ENCODE data around the gene SEMA3C.
A peak's percentile ranks its signal among the peaks of the same experiment; 100 is the strongest.

Gene SEMA3C

GRCh38 chr7:80773787-80774508 is 144.9 kb downstream of the SEMA3C start:
- no peak for DNase-seq

DNA sequence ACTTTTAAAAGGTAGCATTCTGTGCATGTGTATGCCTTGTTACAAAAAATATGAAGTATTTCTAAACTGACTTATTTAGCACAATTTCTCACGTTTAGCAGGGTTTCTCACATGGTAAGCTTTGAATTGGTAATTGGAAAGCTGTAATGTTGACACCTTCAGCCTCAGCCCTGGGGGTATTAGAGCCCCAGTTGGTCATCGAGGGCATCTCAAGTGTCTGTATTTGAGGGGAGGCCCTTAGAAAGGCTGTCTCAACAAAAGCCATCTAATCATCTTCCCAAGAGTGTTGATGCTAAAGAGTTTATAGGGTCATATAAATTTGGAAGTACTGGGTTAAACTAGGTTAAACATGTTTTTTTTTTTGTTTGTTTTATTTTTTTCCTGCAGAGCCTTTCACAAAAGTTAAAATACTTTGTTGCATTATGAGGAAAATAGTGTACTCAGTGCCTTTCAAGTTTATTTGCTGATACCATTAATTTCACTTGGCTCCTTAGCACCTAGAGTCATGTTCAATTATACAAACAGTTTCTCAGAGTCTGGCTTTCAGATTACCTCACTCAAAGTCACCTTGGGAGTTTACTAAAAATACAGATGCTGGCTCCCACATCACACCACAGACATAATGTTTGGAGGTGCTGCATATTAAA is 146.4 kb downstream of the SEMA3C start:
- DNase-seq = no peak

DNA sequence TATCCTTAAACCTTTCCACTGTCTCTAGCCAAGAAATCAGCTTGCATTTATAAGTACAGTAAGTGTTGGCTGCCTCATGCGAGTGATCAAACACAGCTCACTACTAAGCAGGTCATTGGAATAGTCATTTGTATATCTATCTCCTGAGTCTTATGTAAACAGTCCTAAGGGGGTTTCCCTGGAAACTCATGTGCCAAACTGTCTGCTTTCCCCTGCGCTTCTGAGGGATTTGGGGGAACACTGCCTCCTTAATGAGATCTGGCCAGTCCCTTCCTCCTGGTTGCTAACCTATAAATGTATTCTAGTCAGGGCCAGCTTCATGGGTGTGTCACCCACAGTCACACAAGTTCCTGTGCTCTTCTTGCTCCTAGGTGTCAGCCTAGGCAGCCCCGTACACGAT is 147.3 kb downstream of the SEMA3C start:
- DNase-seq = no peak

- no peak for DNase-seq
Observed at GRCh38 chr7:80770675-80771081, 148.2 kb downstream of the SEMA3C start.

- no peak for DNase-seq
Observed at GRCh38 chr7:80770061-80770460, 148.8 kb downstream of the SEMA3C start.

DNA sequence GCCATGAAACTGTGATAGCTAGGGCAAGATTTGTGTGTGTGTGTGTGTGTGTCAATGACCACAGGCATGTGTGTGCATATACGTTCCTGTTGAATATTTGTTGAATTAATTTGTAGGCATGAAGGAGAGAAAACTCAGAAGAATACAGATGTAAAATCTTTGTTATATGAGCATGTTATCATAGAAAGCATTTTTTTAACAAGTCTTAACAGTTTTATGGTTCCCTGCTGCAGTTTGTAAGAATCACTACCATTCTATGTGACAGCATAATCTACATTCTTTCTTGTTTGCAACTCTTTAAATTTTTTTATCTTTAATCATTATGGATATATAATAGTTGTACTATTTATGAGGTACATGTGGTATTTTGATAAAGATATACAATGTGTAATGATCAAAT is 150.1 kb downstream of the SEMA3C start:
- DNase-seq = no peak

DNA sequence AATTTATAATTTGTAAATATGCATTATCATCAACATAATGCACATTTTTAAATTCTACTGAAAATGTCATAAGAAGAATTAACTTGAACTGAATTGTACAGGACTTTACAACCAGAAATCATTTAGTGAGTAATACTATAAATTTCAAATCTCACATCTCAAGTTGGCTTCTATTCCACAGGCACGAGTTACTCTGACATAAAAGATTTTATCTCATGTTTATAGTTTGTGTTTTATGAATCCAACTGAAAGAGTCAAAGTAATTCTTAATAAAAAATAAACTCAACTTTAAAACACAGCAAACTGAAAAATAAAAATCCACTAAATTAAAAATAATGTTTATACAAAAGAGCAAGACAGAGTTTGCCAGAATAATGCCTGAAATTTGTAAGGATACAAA is 151.2 kb downstream of the SEMA3C start:
- DNase-seq = no peak

GRCh38 chr7:80766724-80767123 is 152.1 kb downstream of the SEMA3C start:
- no peak for DNase-seq

- DNase-seq = no peak
Observed at GRCh38 chr7:80764132-80764531, 154.7 kb downstream of the SEMA3C start.

GRCh38 chr7:80763704-80764103 is 155.1 kb downstream of the SEMA3C start:
- DNase-seq = no peak

DNA sequence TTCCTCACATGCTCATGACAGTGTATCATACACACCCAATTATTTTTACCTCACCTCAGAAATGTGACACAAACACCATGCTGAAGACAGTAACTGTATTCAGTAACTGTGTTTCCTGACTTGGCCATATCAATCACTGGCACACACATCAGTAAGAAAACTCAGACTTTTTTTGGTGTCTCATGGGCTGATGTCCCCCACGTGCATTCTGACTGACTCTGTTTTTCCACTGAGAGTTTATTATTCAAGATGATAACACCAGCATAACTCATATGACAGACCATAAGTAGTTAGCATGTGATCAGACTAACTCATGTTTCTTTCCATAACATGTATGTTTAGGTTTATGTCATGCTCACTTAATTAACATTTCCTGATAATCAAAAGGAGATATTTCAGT is 155.6 kb downstream of the SEMA3C start:
- DNase-seq = no peak

DNA sequence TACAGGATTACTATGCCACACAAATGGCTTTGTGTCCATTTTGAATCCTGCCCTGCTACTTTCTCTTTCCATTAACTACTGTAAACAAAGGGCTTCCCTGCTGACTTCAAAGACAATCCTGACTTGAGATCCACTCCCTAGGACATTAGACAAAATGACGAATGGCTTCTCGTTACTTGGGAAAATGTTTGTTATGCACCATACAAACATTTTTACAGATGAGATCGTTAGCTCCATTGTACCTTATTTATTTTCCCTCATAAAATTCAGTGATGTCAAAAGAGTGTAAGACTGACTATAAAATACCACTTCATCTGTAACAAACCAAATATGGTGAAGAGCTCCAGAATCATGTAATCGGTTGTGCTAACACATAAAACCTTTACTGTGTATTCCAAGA is 158.6 kb downstream of the SEMA3C start:
- peak; percentile 57 to 67 for DNase-seq

DNA sequence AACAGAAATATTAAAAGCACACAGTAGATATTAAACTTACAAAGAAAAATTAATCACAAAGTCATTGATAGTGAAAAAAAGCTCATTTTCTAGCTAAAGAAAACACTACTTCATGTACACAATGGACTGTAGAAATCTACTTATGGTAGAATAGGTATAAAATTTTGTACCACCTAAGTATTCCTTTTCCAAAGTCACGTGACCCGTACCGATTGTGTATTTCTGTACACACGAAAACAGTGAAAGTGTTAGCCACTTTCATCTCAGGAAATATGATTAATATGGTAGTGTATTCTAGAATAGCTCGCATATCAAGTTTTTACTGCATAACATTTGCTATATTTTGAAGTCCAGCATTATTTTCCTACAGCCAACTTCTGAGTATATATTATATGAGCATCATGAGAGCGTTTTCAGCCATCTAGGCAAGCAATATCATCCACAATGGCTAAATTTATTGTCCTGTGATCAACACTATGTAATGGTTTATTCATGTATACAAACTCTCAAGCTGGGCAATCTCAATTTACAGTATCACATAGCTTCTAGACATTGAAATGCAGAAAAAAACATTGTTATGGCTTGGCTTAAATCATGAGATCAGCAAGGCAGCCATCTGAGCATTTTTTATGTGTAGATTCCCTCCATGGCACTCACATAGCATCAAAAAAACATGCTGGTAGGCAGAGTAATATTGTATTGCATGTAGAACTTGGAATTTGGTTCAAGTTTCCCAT is 165.7 kb downstream of the SEMA3C start:
- no peak for DNase-seq

GRCh38 chr7:80749270-80749669 is 169.6 kb downstream of the SEMA3C start:
- DNase-seq = no peak

DNA sequence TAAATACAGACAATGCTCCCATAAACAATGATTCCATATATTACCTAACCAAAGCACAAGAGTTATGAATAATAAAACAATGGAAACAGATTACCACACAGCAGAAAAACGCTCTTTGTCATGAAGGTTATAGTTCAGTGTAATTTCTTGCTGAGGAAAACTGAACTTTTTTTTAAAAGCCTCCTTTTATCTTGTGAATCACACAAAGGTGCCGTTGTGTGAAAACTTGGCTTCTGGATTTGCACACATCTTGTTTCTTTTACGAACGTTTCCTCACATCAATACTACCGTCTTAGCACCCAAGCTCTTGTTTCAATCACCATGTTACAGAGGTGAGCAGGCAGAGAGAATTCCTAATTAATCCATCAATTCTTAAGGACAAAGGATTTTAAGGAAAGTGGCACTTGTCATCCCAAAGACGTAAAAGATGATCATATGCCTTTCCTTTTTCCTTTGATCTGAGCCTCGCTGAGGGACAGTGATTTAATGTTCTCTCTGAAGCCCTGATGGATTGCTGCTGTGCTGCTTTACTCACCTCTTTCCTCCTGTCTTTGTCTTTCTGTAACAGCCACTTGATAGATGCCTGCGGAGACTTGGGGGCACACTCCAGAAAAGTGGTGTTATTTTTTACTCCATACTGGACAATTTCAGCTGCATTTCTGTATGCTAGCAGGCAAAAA is 170.3 kb downstream of the SEMA3C start:
- no peak for DNase-seq

DNA sequence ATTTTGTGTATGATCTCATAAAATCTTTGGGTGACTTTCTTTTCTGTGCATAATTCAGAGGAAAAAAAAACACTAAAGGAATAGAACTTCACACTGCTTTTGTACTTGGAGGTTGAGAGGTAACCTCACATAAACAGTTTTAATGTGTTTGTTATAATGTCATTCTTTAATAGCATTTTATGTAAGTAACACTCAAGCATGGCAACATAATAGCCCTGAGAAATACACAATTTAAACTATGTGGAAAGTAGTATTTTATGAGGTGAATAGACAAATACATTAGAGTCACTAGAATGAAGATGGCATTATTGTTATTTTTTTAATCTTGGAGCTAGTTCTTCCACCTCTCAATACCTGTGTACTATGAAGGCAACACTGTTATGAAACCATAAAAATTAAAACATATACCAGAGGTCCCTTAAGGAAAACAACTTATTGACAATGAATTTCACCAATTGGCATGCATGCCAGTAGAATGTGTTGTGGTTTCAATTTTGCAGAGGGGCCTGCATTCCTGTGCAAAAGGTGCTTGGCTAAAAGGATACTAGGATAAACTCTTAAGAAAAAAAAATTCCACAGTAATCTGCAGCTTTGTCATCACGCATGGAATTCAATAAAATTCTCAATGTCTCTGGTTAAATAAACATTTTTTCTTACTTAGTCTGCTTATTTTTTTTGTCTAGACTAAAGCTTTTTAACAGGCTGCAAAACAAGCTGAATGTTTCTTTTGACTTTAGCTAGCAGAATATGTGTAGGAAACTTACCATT is 177.9 kb downstream of the SEMA3C start:
- DNase-seq = no peak

DNA sequence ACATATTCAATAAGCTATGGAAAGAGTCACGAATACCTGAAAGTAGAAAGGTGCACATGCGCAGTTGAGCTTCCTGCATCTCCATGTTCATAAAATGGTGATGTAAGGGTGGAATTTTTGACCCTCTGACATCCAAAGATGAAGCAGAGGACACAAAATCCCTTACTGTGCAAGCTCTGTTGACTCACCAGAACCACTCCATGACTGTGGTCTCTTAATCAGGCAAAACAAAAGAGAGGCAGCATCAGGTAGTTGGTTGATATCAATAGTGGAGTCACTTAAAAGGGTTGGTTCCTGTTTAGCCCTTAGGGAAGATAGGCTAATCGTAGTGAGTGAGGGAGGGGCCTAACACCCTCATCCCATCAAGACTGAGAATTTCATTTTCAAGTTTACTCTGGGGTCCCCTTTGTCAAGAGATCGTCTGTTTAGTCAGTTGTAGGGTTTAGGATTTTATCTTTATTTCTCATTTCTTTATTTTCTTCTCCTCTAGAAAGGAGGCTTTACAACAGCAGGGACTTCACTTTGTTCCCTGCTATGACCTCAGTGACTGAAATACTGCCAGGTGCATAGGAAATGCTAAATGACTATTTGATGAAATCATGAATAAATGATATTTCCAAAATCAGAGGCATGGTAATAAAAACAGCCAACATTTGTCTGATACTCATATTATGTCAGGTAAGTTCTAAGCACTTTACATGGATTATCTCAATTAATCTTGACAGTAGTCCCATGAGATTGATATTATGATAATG is 182.3 kb downstream of the SEMA3C start:
- no peak for DNase-seq

- DNase-seq = no peak
Observed at GRCh38 chr7:80735330-80735729, 183.5 kb downstream of the SEMA3C start.

DNA sequence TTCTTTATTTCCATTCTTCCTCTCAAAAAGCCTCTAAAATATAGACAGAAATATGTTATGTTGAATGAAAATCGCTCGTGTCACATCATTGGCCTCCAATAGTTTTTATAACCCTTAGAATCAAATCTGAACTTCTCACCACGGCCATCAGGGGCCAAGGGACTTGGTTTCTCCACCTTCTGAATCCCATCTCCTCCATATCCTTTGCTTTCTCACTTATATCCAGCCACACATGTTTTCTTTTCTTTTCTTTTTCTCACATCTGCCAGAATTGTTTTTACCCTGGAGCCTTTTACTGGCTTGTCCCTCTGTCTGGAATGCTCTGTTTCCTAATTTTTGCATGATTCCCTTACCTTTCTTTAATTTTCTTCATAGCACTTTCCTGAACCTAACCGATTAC is 184.8 kb downstream of the SEMA3C start:
- DNase-seq = no peak

- no peak for DNase-seq
Observed at GRCh38 chr7:80733333-80733915, 185.4 kb downstream of the SEMA3C start.

DNA sequence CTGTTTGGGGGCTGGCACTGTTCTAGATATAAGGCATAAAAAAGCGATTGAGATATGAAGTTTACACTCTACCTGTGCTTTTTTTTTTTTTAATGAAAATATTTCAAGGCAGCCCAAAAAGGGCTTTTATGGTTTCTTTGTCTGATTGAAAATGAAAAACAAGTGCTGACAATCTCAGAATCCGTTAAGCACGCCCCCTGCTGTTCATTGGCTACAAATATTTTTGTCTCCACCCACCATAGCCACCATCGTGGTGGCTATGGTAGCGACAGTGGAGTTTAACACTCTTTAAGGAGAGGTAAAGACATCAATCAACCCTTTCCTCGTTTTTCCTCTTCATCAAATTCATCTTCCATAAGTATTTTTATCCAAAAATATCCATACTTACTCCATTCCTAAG is 186.2 kb downstream of the SEMA3C start:
- no peak for DNase-seq

DNA sequence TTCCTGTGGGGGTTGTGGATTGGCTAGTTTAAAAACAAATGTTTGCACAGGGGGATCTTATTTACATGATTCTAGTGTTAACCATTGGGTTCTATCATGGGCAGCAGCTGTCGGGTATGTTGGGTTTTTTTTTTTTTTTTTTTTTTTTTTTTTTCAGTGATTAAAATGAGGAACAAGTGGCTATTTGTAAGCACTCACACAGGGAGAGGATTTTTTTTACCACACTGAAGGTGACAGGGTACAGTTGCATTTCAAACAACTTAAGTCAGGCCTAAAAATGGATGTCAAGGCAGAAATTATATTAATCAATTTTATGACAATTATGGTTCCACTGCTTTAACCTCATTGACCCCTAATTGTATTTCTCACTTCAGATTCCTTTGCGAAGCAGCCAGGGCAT is 187.6 kb downstream of the SEMA3C start:
- DNase-seq = no peak
